C4-2B (cell line): Measurements from ENCODE around the gene DHRS7B.

Source experiments
- CTCF ChIP-seq: fragments of 450-650 bp; conservative IDR thresholded peaks from 2 replicates; pipeline ENCODE4 v1.5.1; 2017; ENCODE audit warnings: mild to moderate bottlenecking
- ZFX ChIP-seq: fragments of 450-650 bp; IDR thresholded peaks from 2 replicates; pipeline ENCODE4 v1.6.1; 2017

- TF ChIP-seq CTCF: peak; percentile 60
- no peak for TF ChIP-seq ZFX
Measured at GRCh38 chr17:21119919-21120249, 6.9 kb upstream of the DHRS7B start.
